ENCODE results near the gene AGFG2.

AGFG2 gene

DNA sequence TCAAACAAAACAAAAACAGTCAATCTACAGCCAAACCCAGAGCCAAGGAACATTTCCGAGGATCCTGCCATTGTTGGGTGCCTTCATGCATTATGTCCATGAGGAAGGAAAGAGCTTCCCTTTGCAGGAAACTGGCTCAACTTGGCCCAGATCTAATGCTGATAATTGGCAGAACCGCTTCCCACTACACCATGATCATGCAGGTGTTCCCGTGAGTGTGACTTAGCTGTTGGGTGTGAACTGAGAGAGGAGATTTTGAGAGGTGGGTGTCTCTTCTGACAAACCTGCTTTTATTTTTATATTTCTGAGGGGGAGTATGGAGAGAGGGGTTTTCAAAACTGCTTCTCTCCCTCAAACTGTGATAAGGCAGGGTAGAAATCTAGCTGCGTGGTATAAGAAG is 20.1 kb downstream of the AGFG2 start:
- no peak for ATAC-seq
- TF ChIP-seq, protein P1, sequence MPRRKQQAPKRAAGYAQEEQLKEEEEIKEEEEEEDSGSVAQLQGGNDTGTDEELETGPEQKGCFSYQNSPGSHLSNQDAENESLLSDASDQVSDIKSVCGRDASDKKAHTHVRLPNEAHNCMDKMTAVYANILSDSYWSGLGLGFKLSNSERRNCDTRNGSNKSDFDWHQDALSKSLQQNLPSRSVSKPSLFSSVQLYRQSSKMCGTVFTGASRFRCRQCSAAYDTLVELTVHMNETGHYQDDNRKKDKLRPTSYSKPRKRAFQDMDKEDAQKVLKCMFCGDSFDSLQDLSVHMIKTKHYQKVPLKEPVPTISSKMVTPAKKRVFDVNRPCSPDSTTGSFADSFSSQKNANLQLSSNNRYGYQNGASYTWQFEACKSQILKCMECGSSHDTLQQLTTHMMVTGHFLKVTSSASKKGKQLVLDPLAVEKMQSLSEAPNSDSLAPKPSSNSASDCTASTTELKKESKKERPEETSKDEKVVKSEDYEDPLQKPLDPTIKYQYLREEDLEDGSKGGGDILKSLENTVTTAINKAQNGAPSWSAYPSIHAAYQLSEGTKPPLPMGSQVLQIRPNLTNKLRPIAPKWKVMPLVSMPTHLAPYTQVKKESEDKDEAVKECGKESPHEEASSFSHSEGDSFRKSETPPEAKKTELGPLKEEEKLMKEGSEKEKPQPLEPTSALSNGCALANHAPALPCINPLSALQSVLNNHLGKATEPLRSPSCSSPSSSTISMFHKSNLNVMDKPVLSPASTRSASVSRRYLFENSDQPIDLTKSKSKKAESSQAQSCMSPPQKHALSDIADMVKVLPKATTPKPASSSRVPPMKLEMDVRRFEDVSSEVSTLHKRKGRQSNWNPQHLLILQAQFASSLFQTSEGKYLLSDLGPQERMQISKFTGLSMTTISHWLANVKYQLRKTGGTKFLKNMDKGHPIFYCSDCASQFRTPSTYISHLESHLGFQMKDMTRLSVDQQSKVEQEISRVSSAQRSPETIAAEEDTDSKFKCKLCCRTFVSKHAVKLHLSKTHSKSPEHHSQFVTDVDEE (CRISPR knock-in tag; IDR thresholded peaks at IDR 0.05), result no peak
- no peak for TF ChIP-seq ZFP3 (CRISPR knock-in tag; IDR thresholded peaks at IDR 0.05)
- no peak for TF ChIP-seq PPARA (CRISPR knock-in tag; IDR thresholded peaks at IDR 0.05; ENCODE audit: borderline replicate concordance)
- TF ChIP-seq, protein P2, sequence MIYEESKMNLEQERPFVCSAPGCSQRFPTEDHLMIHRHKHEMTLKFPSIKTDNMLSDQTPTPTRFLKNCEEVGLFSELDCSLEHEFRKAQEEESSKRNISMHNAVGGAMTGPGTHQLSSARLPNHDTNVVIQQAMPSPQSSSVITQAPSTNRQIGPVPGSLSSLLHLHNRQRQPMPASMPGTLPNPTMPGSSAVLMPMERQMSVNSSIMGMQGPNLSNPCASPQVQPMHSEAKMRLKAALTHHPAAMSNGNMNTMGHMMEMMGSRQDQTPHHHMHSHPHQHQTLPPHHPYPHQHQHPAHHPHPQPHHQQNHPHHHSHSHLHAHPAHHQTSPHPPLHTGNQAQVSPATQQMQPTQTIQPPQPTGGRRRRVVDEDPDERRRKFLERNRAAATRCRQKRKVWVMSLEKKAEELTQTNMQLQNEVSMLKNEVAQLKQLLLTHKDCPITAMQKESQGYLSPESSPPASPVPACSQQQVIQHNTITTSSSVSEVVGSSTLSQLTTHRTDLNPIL (CRISPR knock-in tag; IDR thresholded peaks at IDR 0.05; ENCODE audit: low read depth), result no peak

DNA sequence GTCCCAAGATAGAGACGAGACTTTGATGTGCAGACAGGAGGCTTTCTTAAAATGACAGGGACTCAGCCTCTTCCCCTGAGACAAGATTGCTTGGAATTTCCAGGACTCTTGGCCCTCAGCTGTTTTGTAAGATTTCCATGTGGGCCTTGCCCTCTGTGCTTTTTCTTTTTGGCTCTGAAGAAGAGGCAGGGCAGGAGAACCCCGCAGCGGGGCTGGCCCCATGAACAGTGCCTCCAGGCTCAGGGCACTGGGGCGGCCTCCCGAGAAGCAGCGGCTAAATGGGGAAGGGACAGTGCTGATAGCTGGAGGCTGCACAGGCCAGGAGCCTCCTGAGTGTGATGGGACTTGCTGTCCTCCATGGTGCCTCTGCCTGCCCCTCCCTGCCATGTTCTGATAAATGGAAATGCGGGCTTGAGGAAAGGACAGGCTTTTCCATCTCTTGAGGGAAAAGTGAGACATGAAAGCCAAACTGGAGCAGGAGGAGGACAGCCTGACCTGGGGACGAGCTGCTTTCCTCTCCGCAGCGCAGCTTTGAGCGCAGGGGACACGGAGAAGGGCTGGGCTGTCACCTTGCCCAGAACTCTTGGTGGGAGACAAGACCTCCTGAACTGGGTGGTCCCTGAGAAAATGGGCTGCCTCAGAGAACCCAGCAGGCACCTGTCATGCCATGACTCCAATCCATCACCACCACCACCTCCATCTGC is 22.6 kb downstream of the AGFG2 start:
- no peak for TF ChIP-seq ARNTL (CRISPR knock-in tag; IDR thresholded peaks at IDR 0.05; ENCODE audit: borderline replicate concordance, low read depth)
- TF ChIP-seq, protein P3, sequence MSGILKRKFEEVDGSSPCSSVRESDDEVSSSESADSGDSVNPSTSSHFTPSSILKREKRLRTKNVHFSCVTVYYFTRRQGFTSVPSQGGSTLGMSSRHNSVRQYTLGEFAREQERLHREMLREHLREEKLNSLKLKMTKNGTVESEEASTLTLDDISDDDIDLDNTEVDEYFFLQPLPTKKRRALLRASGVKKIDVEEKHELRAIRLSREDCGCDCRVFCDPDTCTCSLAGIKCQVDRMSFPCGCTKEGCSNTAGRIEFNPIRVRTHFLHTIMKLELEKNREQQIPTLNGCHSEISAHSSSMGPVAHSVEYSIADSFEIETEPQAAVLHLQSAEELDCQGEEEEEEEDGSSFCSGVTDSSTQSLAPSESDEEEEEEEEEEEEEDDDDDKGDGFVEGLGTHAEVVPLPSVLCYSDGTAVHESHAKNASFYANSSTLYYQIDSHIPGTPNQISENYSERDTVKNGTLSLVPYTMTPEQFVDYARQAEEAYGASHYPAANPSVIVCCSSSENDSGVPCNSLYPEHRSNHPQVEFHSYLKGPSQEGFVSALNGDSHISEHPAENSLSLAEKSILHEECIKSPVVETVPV (CRISPR knock-in tag; IDR thresholded peaks at IDR 0.05), result no peak
- no peak for TF ChIP-seq PPARA (CRISPR knock-in tag; IDR thresholded peaks at IDR 0.05; ENCODE audit: borderline replicate concordance)
- no peak for TF ChIP-seq ZNF70 (CRISPR knock-in tag; IDR thresholded peaks at IDR 0.05)
- no peak for TF ChIP-seq ZNF8 (CRISPR knock-in tag; IDR thresholded peaks at IDR 0.05)
- TF ChIP-seq ZFP30 (CRISPR knock-in tag; IDR thresholded peaks at IDR 0.05), result no peak
- TF ChIP-seq SNAI2 (CRISPR knock-in tag; IDR thresholded peaks at IDR 0.05), result no peak
- TF ChIP-seq, protein P2 (CRISPR knock-in tag; IDR thresholded peaks at IDR 0.05; ENCODE audit: low read depth), result no peak
- no peak for TF ChIP-seq ISL1 (CRISPR knock-in tag; IDR thresholded peaks at IDR 0.05)
- no peak for ATAC-seq

DNA sequence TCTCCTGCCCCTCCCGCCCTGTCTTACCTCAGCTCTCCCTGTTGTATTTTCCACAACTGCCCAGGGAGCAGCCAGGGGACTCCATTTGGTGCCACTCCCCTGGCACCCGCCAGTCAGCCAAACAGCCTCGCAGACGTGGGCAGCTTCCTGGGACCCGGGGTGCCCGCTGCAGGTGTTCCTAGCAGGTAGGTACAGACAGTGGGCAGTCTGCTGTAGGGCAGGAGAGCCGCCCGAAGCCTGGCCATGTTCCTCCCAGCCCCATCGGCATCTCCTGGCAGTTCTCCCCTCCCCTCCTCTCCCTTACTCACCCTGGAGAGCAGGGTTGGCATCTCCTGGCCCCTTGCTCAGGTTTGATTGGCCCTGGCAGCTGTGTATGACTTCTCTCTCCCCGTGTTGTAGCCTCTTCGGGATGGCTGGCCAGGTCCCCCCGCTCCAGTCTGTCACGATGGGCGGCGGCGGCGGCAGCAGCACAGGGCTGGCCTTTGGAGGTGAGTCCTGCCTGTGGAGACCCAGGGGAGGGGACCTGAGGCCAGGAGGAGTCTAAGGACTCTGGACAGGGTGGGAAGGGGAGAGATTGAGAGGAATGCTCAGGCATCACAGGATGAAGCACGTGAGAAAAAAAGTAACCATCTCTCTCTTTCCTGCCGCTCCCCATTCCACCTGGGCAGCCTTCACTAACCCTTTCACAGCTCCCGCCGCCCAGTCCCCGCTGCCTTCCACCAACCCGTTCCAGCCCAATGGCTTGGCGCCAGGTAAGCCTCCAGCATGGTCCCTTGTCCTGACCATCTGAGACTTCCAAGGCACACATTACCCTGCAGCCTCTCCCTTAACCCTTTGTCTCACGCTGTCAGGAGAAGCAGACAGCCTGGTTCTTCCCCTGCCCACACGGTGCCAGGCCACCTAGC is 23.4 kb downstream of the AGFG2 start:
- no peak for ATAC-seq
- TF ChIP-seq GLIS3 (CRISPR knock-in tag; IDR thresholded peaks at IDR 0.05) (no peak), ZNF565 (CRISPR knock-in tag; conservative IDR thresholded peaks at IDR 0.05; ENCODE audit: low read depth) (no peak), CSDC2 (CRISPR knock-in tag; IDR thresholded peaks at IDR 0.05) (no peak), ARNTL (CRISPR knock-in tag; IDR thresholded peaks at IDR 0.05; ENCODE audit: borderline replicate concordance, low read depth) (no peak), ESRRG (CRISPR knock-in tag; IDR thresholded peaks at IDR 0.05) (no peak), RARB (CRISPR knock-in tag; IDR thresholded peaks at IDR 0.05) (no peak), ZFP30 (CRISPR knock-in tag; IDR thresholded peaks at IDR 0.05) (no peak), TCF4 (CRISPR knock-in tag; IDR thresholded peaks at IDR 0.05; ENCODE audit: borderline replicate concordance) (no peak)
- TF ChIP-seq, protein P3 (CRISPR knock-in tag; IDR thresholded peaks at IDR 0.05), result no peak
- TF ChIP-seq, protein P2 (CRISPR knock-in tag; IDR thresholded peaks at IDR 0.05; ENCODE audit: low read depth), result no peak

Measured in SK-N-SH treated with all-trans-retinoic acid at 6 μM for 48 hours (cell line).